Measurements from ENCODE around the gene RETREG2. TPM values are rescaled to one million over a fixed set of nuclear protein-coding genes. Genes with fewer than 3 reads are reported as not detected.

Gene RETREG2
- total and polyA plus RNA-seq, 2 of the 4 experiments (the other 2 are of a cell fraction): 45.2 to 51.1 TPM

GRCh38 chr2:219184121-219184520, 6.0 kb downstream of the RETREG2 start:
- Histone ChIP-seq H3K4ac (ENCODE audit: low read depth, low read length) (no peak overlapping the region), H3K4me2 (ENCODE audit: low read depth, low read length) (no peak overlapping the region), H2BK5ac (ENCODE audit: low read depth, low read length, poor library complexity, severe bottlenecking) (no peak overlapping the region), H3K27ac (ENCODE audit: insufficient read depth, low read length) (no peak overlapping the region), H3K27me3 (ENCODE audit: control insufficient read depth, insufficient read depth, low read length) (no peaks in the 10 kb centered on the region), H3K36me3 (ENCODE audit: control insufficient read depth, insufficient read depth, low read length) (peaks cover 43% of the 10 kb centered on the region), H4K20me1 (ENCODE audit: insufficient read depth, low read length) (peaks cover 7% of the 10 kb centered on the region; the same call in 1 of the 2 replicates), H4K91ac (ENCODE audit: insufficient read depth, low read depth, low read length) (no peak overlapping the region), H2BK20ac (ENCODE audit: low read depth, low read length) (no peak overlapping the region), H4K8ac (ENCODE audit: low read depth in 2 of 2, low read length in 2 of 2) (no peak overlapping the region), H2BK15ac (ENCODE audit: low read depth, low read length) (no peak overlapping the region), H3K23ac (ENCODE audit: low read depth, low read length) (no peak overlapping the region), H2BK120ac (ENCODE audit: low read depth, low read length) (no peak overlapping the region), H3K56ac (ENCODE audit: extremely low read depth, insufficient read depth, low read length) (no peak overlapping the region), H3K9me3 (ENCODE audit: control insufficient read depth, insufficient read depth, low read length) (no peaks in the 10 kb centered on the region), H2AK9ac (replicated peaks; ENCODE audit: low read depth, low read length, poor library complexity) (no peak overlapping the region), H2AK5ac (ENCODE audit: low read depth, low read length) (no peak overlapping the region), H3K4me1 (ENCODE audit: control insufficient read depth, insufficient read depth, low read length) (no peaks in the 10 kb centered on the region), H3K79me1 (ENCODE audit: low read depth in 1 of 2, low read length in 2 of 2) (peaks cover 22 to 28% of the 10 kb centered on the region in 2 experiments), H3K9ac (ENCODE audit: low read depth, low read length) (no peak overlapping the region), H2AFZ (replicated peaks; ENCODE audit: low read length, poor library complexity) (no peak overlapping the region), H3K14ac (replicated peaks; ENCODE audit: low read depth, low read length) (no peak overlapping the region), H3K9me1 (ENCODE audit: insufficient read depth, low read length) (0 out of 2 replicates have a peak, but pooled peaks cover 2% of the 10 kb centered on the region), H3K18ac (ENCODE audit: low read depth, low read length) (no peak overlapping the region), H4K5ac (ENCODE audit: low read depth, low read length) (no peak overlapping the region), H3K4me3 (ENCODE audit: insufficient read depth, low read depth, low read length) (no peak overlapping the region)
- WGBS, 2 experiments (ENCODE audit: extremely low coverage in 2 of 2, insufficient read length in 1 of 2): no CpG with 5 or more reads among the region's 2 CpGs
- in situ Hi-C loops (cut with MboI; ENCODE audit: low sequenced_read_pairs): no loop called here
- no peak for DNase-seq
- no peak for ATAC-seq (ENCODE audit: low read depth)
- intact Hi-C loops (cut with micrococcal nuclease): no loop called here
- dilution Hi-C loops (cut with HindIII; ENCODE audit: low sequenced_read_pairs, unreplicated experiment): no loop called here
- BruUV-seq (replicated peaks): no TSS peak
- ChIA-PET POLR2A (ENCODE audit: unreplicated experiment) (no interaction called here), CTCF (no interaction called here)
- no peak for TF ChIP-seq NFE2L2 (IDR thresholded peaks at IDR 0.05; ENCODE audit: low read depth, low read length)
- no peak for TF ChIP-seq ELK1 (IDR thresholded peaks at IDR 0.05; ENCODE audit: borderline replicate concordance, low read depth, low read length)
- no peak for TF ChIP-seq CEBPB (IDR thresholded peaks at IDR 0.05; ENCODE audit: low read depth, low read length)
- no peak for TF ChIP-seq RFX5 (IDR thresholded peaks at IDR 0.05; ENCODE audit: low read depth, low read length)

Measured in IMR-90 (cell line).